Mammary epithelial cell (primary cell): ENCODE results near the gene F2RL3.

Experiments used
- EZH2 ChIP-seq: IDR thresholded peaks from 2 replicates; pipeline ENCODE4 v1.6.1; 2012; ENCODE audit warnings: low read length, inconsistent platforms, borderline replicate concordance
- TF ChIP-seq, protein P1 (sequence below), 2 donors: IDR thresholded peaks in 1 of 2; conservative IDR thresholded peaks in 1 of 2; 2 replicates each; pipeline ENCODE4 v1.5.1; 2011 to 2012; ENCODE audit warnings: inconsistent platforms in 2 of 2, low read length in 2 of 2, mild to moderate bottlenecking in 2 of 2, control low read depth in 1 of 2, low read depth in 1 of 2; ENCODE audit not compliant: insufficient read depth in 1 of 2; ENCODE audit errors: extremely low read depth in 1 of 2

DNA sequence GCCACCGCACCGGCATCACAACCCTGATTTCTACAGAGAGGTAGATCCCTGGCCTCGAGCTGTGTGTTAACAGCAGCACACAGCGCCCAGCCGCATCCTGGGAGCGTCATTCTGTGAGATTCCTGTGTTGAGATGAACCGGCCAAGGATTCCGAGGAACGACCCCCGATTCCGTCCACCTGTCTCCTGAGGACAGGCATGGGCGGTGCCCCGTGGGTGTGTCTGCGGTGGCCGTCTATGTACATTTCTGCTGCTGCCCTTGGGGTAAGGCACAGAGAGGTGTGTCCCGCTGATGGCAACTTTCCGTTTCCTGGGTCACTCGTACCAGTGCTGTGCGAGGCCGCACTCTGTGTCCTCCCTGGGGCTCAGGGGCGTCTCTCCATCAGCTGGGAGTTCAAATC, 16.1 kb upstream of the F2RL3 start:
- TF ChIP-seq EZH2, result no peak
- TF ChIP-seq, protein P1, sequence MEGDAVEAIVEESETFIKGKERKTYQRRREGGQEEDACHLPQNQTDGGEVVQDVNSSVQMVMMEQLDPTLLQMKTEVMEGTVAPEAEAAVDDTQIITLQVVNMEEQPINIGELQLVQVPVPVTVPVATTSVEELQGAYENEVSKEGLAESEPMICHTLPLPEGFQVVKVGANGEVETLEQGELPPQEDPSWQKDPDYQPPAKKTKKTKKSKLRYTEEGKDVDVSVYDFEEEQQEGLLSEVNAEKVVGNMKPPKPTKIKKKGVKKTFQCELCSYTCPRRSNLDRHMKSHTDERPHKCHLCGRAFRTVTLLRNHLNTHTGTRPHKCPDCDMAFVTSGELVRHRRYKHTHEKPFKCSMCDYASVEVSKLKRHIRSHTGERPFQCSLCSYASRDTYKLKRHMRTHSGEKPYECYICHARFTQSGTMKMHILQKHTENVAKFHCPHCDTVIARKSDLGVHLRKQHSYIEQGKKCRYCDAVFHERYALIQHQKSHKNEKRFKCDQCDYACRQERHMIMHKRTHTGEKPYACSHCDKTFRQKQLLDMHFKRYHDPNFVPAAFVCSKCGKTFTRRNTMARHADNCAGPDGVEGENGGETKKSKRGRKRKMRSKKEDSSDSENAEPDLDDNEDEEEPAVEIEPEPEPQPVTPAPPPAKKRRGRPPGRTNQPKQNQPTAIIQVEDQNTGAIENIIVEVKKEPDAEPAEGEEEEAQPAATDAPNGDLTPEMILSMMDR (conservative IDR thresholded peaks at IDR 0.05 in 1 of 2, IDR thresholded peaks at IDR 0.05 in 1 of 2; ENCODE audit: extremely low read depth in 1 of 2, insufficient read depth in 1 of 2, low read depth in 1 of 2, low read length in 2 of 2), result no peak
